Kidney glomerular epithelial cell (primary cell): Measurements from ENCODE around the gene PDCD4.
"Not testable (repeated sequence)": the region's sequence is repeated elsewhere in the genome, so short reads cannot be mapped to it uniquely, and the experiment has no call there.

Experiments used
- DNase-seq: peaks from one replicate; lab custom pipeline; 2025; lab: John Stamatoyannopoulos, UW

The PDCD4 gene

GRCh38 chr10:110861476-110861875 is 10.3 kb upstream of the PDCD4 start:
- DNase-seq: no peak

DNA sequence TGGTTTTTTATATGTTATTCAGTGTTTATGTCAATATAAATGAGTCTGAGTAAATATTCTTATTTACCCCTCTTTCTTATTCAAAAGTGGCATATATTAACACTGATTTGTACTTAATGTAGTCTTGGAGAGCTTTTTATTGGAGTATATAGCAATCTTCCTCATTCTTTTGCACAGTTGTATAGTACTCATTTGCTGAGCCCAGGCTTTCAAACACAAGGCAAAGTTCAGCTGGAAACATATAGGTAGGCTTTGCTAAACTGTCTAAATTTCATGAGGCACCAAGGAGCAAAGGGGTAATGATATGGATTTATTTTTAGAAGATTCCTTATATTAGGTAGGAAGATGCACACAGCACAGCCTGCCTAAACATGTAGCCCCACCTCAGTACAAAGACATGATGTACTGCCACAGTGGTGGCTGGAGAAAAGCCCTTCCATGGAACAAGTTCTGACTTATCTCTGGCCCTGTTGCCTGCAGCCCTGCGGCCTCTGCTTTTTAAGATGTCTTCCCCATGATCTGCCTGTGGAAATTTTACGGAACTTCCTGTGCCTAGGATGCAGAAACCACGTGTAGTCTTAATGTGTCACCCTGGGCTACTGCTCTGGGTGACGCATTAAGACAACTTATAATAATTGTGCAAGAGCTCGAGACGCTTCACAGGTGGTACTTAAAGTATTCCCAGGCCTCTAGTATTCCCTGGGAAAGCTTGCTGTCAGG is 9.6 kb upstream of the PDCD4 start:
- no peak for DNase-seq

GRCh38 chr10:110862961-110863360 is 8.8 kb upstream of the PDCD4 start:
- no peak for DNase-seq

GRCh38 chr10:110863361-110863760 is 8.4 kb upstream of the PDCD4 start:
- no peak for DNase-seq

GRCh38 chr10:110863956-110864355 is 7.8 kb upstream of the PDCD4 start:
- DNase-seq: no peak

DNA sequence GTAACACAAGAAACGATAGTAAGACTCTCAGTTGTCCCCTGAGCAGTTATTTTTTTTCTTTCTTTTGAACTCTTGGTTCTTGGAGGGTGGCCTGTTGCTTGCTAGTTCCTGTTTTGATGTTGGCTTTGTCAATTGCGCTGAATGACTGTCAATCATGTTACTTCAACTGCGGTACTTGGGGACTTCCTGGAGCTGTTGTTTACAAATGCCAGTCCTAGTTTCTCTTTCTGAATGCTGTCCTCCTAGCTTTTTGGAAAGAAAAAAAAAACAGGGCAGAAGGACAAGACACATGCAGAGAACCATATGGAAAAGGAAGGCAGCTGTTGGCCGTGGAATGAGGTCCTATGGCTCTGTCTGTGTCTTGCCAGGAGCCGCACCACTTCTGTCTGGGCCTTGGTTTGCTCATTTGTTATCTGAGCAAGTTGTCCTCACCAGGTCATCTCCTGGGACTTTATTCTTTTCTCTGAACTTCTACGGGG is 7.0 kb upstream of the PDCD4 start:
- DNase-seq: no peak

- DNase-seq: peak; percentile 13
These were observed 6.4 kb upstream of the PDCD4 start for GRCh38 chr10:110865186-110865808.

DNA sequence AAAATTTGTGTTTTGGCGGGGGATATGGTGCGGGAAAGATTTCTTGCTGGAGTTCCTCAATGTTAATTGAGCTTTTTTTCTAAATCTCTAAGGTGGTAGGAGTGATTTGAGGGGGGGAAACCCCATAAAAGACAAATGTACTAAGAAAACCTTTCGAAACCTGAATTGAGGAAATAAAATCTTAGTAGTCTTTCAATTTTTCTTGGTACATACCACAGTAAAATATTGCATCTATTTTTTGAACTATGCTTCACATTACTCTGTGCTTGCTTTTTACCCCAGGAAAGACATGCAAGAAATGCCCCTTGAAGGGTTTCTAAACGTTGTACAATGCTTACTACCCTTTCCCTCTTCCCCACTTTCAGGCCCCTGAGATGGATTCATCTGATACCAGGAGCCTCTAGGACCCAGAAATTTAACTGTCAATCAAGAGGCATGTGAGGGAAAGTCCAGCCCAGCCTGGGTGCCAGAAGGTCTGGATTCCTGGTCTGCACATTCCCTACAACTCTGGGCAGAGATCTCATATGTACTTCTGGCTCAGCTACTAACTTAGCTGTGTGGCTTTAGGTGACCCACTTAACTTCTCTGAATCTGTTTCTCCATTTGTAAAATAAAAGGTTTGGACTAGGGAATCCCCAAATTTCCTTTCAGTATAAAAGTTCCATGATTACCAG is 5.8 kb upstream of the PDCD4 start:
- DNase-seq: no peak

GRCh38 chr10:110867011-110867806 is 4.5 kb upstream of the PDCD4 start:
- DNase-seq: not testable (repeated sequence)

DNA sequence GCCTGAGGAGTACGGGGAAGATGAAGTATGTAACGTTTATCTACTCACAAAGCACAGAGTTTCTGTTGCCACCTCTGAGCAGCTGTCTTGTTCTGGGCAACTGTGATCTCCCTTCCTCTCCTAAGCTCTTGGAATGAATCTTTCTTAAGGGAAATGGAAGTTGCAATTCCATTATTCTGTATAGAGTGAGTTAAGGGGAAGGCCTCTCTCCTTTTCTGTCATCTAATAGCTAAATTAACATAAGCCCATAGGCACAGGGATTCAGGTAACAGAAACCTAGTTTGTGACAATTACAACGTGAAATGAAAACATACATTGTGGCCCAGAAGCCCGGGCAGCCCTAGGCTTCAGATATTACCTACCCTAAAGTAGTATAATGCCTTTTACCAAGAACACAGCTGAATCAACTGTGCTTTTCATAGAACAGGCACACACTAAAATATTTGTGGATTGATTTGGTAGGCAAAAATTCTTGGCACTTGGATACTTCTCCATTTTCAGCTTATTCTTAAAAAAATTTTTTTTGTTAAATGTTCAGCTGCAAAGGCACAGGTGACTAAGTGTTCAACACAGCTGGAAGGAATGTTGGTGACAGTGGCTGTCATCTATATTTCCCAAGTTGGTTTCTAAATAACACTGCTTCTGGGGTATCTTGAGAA is 3.8 kb upstream of the PDCD4 start:
- DNase-seq: no peak

GRCh38 chr10:110868981-110869380 is 2.7 kb upstream of the PDCD4 start:
- DNase-seq: no peak

- no peak for DNase-seq
These were observed 868 bp upstream of the PDCD4 start for GRCh38 chr10:110870823-110871297.

DNA sequence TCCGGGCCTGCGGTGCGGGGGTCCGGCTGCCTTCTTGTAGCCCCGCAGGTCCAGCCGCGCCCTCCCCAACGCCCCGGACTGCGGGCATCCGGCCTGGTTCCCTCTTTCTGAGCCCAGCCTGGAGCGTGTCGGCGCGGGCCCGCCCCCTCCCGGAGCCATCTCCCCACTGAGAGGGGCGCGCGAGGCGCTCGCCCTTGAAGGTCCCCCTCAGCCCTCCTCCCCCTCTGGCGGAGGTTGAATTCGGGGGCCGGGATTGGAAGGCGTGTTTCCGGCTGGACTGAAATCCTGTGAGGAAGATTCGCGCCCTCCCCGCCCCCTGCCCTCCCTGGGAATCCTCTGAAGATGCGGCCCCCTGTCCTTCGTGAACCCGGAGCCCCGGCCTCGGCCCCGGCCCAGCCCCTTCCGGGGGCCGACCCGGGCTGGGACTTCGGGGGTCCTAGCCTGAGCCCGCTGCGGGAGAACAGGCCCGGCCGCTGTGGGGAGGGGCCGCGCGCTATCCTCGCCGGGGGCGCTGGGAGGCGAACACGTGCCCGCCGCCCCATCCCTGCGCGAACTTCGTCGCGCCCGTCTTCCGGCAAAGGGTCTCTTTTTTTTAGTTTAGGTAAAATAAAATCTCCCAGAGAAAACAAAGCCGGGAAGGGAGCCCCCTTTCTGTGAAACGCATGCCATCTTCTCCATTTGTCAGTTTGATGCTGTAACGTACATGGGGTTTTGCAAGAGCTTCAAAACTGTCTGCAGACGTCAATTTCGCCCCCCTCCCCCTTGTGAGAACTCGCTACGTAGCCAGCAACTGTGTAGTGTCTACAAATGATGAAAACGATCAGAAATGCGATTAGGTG is 636 bp downstream of the PDCD4 start:
- DNase-seq: peak; percentile 38

GRCh38 chr10:110872984-110873923 is 1.5 kb downstream of the PDCD4 start:
- DNase-seq: peak; percentile 30

DNA sequence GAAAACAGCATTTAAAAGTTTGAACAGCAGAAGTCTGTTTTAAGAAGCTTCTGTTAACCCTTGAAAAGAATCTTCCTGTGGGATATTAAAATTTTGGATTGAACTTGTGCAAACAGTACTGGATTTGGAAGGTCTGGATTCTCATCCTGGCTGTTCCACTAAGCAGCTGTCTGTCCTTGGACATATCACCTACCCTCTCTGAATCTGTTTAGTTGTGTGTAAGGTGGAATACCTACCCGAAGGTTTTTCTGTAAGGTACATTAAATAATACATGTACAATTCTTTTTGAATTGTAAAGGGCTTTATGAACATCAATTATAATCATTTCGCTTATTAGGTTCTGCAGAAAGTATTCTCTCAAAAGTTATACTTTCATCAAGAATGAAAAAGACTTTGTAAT is 2.2 kb downstream of the PDCD4 start:
- no peak for DNase-seq

DNA sequence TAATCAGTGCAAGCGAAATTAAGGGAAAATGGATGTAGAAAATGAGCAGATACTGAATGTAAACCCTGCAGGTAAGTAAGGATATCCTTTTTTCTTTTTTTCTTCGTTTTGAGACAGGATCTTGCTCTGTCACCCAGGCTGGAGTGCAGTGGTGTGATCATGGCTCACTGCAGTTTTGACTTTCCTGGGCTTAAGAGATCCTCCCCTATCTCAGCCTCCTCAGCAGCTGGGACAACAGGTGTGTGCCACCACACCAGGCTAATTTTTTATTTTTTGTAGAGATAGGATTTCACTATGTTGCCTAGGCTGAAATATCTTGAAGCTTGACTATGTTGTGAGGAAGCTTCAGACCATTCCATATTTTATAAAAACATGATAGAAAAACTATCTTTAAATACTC is 4.3 kb downstream of the PDCD4 start:
- DNase-seq: no peak

DNA sequence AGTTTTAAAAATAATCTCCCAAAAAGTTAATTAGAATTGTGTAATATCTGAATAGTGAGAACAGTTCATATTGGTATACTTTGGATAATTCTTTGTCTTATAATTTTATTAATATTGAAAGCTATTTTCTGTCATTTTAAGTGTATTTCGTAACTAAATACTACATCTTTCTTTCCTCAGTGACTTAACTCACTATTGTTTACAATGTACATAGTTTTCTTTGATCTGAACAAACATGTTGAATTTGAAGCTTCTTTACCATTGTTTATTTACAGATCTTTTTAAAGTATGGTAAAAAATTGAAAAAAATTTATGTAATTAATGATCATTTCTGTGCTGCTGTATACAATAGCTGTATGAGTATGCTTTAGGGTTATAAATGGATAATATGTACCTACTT is 5.1 kb downstream of the PDCD4 start:
- DNase-seq: no peak

DNA sequence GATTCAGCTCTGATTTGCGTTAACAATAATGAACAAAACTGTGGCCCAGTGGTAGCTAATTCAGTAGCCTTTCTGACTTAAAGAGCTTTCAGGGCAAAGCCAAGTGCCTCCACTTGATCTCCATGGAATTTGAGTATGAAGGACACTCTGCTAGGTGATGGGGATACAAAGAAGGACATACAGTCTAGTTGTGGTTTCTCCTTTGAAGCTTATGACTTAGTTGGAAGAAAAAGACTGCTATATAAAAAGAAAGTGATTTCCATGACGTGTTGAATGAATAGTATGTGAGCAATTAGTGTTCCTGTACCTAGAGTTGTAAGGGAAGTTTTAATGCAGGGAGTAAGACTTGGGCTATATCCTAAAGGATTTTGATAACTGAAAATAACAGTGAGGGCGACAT is 8.3 kb downstream of the PDCD4 start:
- DNase-seq: no peak

DNA sequence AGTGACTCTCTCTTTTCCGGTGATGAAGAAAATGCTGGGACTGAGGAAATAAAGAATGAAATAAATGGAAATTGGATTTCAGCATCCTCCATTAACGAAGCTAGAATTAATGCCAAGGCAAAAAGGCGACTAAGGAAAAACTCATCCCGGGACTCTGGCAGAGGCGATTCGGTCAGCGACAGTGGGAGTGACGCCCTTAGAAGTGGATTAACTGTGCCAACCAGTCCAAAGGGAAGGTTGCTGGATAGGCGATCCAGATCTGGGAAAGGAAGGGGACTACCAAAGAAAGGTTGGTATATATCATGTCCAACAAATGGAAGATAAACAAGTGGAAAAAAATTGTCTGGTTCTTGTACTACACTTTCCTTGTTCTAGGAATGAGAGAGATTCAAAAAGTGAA is 9.5 kb downstream of the PDCD4 start:
- no peak for DNase-seq

GRCh38 chr10:110881905-110882304 is 10.2 kb downstream of the PDCD4 start:
- no peak for DNase-seq
